ENCODE results near the gene GDF10. TPM values are rescaled to one million over a fixed set of nuclear protein-coding genes. Genes with fewer than 3 reads are reported as not detected.

Gene GDF10
- total and polyA plus RNA-seq, 2 of the 8 experiments (the other 6 are each of a cell fraction or from before 2014, with no cell fraction given) = 0.19 to 0.32 TPM

DNA sequence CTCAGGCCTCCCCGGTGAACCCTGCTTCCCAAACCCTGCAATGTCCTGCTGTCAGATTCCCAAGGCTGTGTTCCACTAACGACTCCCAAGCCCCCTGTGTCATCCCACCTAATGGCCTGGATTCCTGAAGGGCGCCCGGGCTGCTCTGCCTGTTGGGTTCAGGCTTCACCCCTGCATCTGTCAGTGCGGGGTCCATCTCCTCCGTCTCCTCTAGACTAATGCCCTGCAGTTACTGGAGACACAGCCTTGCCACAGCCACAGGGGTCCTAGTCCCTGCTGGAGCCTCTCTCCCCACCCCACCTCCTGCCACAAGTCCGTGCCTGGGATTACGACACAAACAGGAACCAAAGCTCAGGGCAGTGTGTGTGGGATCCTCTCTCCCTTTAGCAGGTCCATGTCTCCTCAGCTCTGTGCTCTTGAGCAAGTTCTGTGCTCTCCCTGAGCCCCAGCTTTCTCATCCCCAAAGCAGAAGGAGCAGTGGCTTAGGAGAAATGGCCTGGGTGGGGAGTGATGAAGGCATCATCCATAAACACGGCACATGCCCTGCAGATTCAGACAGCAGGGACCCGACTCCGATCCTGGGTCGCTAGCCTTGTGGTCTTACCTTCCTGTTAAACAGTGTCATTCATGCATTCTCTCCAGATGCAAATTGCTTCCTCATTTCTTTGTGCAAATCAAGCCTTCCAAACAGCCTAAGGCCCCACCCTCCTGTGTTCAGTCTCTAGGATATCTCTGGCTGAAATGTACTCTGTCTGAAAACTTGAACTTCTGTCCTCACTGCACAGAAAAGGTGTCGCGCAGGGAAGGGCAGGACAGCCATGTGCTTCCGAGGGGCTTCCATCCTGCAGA is 40.0 kb downstream of the GDF10 start:
- no peak overlapping the region for H2AK5ac ChIP-seq (ENCODE audit: low read depth, low read length)
- H3K9me3 ChIP-seq (ENCODE audit: insufficient read depth in 2 of 2, low read depth in 1 of 2, low read length in 1 of 2) = no peaks in the 10 kb centered on the region
- H3K36me3 ChIP-seq (ENCODE audit: control insufficient read depth in 2 of 4, insufficient read depth in 4 of 4, low read length in 3 of 4) = no peaks in the 10 kb centered on the region
- no peak overlapping the region for H3K9ac ChIP-seq (replicated peaks in 1 of 4; ENCODE audit: extremely low read depth in 1 of 4, low read depth in 3 of 4, low read length in 3 of 4)
- no peaks in the 10 kb centered on the region for H3K79me1 ChIP-seq (ENCODE audit: low read depth, low read length)
- H3K4me2 ChIP-seq (ENCODE audit: insufficient read depth in 1 of 2, low read depth in 2 of 2, low read length in 2 of 2) = no peak overlapping the region
- no peak overlapping the region for H3K23ac ChIP-seq (ENCODE audit: insufficient read length)
- H3K27ac ChIP-seq (ENCODE audit: low read depth, low read length) = no peak overlapping the region
- H2BK20ac ChIP-seq (ENCODE audit: low read length) = no peak overlapping the region
- no peaks in the 10 kb centered on the region for H3K79me2 ChIP-seq (ENCODE audit: control insufficient read depth in 1 of 2, insufficient read depth in 2 of 2, low read length in 2 of 2)
- H3K18ac ChIP-seq (ENCODE audit: extremely low read depth, low read length) = no peak overlapping the region
- no peak overlapping the region for H2BK15ac ChIP-seq (ENCODE audit: low read length)
- no peaks in the 10 kb centered on the region for H3K27me3 ChIP-seq (replicated peaks in 1 of 4; ENCODE audit: control insufficient read depth in 3 of 4, extremely low read depth in 1 of 4, insufficient read depth in 3 of 4, low read length in 3 of 4)
- no peak overlapping the region for H3K14ac ChIP-seq (ENCODE audit: insufficient read length)
- H3K4me3 ChIP-seq (ENCODE audit: extremely low read depth in 1 of 4, insufficient read depth in 2 of 4, low read depth in 3 of 4, low read length in 4 of 4) = no peak overlapping the region
- CTCF ChIA-PET (ENCODE audit: partially characterized antibody) = interaction anchor here (0.7 to 14.6 kb wide), 23 partner anchors 12 to 347 kb away, joined by 3 to 132 read pairs (median 5); partner anchors contain the start of genes GDF10 and GDF2
- DNase-seq (ENCODE audit: low read depth in 1 of 2, low spot score in 2 of 2) (no peak), FAIRE-seq (no peak)
- H4K20me1 ChIP-seq (replicated peaks in 1 of 2; ENCODE audit: control insufficient read depth in 1 of 2, insufficient read depth in 2 of 2, low read length in 2 of 2) = no peaks in the 10 kb centered on the region
- no peak overlapping the region for H2BK5ac ChIP-seq (ENCODE audit: low read depth, low read length)
- H2BK120ac ChIP-seq (replicated peaks; ENCODE audit: low read depth, low read length) = no peak overlapping the region
- H4K8ac ChIP-seq (ENCODE audit: extremely low read depth, insufficient read depth, low read length) = peak overlapping the region; percentile 85
- WGBS, 2 experiments (ENCODE audit: extremely low coverage in 1 of 2, insufficient coverage in 1 of 2, insufficient read length in 1 of 2, insufficient replicate concordance in 2 of 2, low coverage in 1 of 2, low lambda C conversion rate in 2 of 2, missing lambda C conversion rate in 1 of 2) = 94% methylated on average over 15 of the region's 15 CpGs; no CpG with 5 or more reads in 1 of the 2 experiments
- no peak overlapping the region for H2BK12ac ChIP-seq (ENCODE audit: low read depth, low read length)
- H4K5ac ChIP-seq (ENCODE audit: insufficient read length, low read depth, low read length) = no peak overlapping the region
- peaks cover 0 to 3% (median under 1%) of the 10 kb centered on the region in 4 experiments; a peak in 3 of 7 replicates for H3K4me1 ChIP-seq (replicated peaks in 1 of 4; ENCODE audit: control insufficient read depth in 3 of 4, insufficient read depth in 4 of 4, low read length in 3 of 4)
- no peak overlapping the region for H3K56ac ChIP-seq (replicated peaks; ENCODE audit: insufficient read length, low read depth, low read length)
- no peak overlapping the region for H3K4ac ChIP-seq (replicated peaks; ENCODE audit: insufficient read length, low read depth, low read length)
- H3K23me2 ChIP-seq (ENCODE audit: low read depth, low read length) = no peaks in the 10 kb centered on the region
- H2AFZ ChIP-seq (ENCODE audit: low read length) = peak overlapping the region; percentile 89; the same call in 1 of the 2 replicates
- H4K91ac ChIP-seq (replicated peaks; ENCODE audit: insufficient read length, low read length) = no peak overlapping the region
- POLR2A ChIA-PET (ENCODE audit: partially characterized antibody) = no interaction called here
- TF ChIP-seq POU5F1 (IDR thresholded peaks at IDR 0.05; ENCODE audit: low read depth, low read length) (no peak), MAFK (IDR thresholded peaks at IDR 0.05; ENCODE audit: low read depth, low read length) (no peak), KDM5A (IDR thresholded peaks at IDR 0.05; ENCODE audit: low read length) (no peak), SAP30 (IDR thresholded peaks at IDR 0.05; ENCODE audit: insufficient read depth, insufficient replicate concordance, low read length) (no peak), E2F6 (IDR thresholded peaks at IDR 0.05) (no peak), YY1 (IDR thresholded peaks at IDR 0.05; ENCODE audit: low read depth, low read length) (no peak), TCF12 (IDR thresholded peaks at IDR 0.05; ENCODE audit: low read depth, low read length) (no peak), BRCA1 (IDR thresholded peaks at IDR 0.05; ENCODE audit: low read depth, low read length) (no peak), SIN3A (conservative IDR thresholded peaks at IDR 0.05 in 1 of 2, IDR thresholded peaks at IDR 0.05 in 1 of 2; ENCODE audit: low read depth in 1 of 2, low read length in 2 of 2) (no peak), NANOG (IDR thresholded peaks at IDR 0.05; ENCODE audit: insufficient read depth, low read depth, low read length, poor library complexity, severe bottlenecking) (no peak)
- TF ChIP-seq, protein P1, sequence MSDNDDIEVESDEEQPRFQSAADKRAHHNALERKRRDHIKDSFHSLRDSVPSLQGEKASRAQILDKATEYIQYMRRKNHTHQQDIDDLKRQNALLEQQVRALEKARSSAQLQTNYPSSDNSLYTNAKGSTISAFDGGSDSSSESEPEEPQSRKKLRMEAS (IDR thresholded peaks at IDR 0.05) = no peak
